HG03575 (cell line): ENCODE measurements around the gene ST3GAL3.

Experiments used
- ATAC-seq: cut with Tn5 transposase; IDR thresholded peaks from one replicate; pipeline ENCODE4 v1.9.1; 2021; ENCODE audit not compliant: unreplicated experiment, insufficient number of reproducible peaks, low FRiP score; ENCODE audit errors: extremely low read depth

ST3GAL3 gene

DNA sequence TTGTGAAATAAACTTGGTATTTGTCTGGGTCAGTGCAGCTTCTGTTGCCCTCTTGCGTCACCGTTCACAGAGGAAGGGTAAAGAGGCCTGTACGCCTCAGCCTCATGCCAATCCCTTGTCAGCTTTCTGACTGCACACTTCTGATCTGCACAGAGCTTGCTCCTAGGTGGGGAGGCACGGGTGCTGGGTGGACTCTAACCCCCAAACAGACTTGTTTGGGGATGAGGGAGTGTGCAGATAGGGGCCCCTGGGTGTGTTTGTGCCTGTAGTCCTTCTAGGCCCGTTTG, 270.9 kb downstream of the ST3GAL3 start:
- ATAC-seq, result no peak

DNA sequence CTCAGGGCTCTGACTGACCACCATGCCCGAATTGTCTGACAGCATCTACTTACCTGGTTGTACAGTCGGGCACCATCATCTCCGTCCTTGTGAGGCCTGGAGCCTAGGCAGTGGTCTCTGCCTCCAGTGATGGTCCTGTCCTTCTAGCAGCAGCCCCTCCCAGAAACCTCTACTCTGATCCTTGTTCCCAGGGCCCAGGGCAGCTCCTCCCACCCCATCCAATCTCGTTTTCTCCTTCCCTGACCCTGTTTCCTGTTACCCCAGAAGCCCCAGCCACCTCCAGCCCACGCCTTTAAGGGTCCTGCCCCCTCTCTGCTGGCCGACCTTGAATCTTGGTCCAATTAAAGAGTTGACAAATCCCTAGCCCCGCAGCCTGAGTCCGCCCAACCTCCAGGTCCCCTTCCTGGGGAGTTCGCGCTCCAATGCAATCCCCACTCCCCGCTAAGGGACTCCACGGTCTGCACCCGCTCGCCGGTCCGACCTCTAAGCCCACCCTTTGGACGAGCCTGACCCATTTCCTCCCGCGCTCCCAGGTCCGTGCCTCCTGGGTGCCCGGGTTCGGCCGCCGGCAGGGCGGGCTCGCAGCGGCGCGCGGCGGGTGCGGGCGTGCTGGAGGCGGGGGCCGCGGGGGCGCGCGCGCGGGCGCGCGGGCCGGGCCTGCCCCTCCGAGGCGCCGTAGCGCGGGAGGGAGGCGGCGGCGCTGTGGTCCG, 271.4 kb downstream of the ST3GAL3 start, which contains the start of gene B4GALT2:
Gene B4GALT2 (plus strand): TSS at position 660 of the 710 bp plus-strand sequence. CDS start 1,951 bp downstream, outside the sequence.
- ATAC-seq, result no peak

DNA sequence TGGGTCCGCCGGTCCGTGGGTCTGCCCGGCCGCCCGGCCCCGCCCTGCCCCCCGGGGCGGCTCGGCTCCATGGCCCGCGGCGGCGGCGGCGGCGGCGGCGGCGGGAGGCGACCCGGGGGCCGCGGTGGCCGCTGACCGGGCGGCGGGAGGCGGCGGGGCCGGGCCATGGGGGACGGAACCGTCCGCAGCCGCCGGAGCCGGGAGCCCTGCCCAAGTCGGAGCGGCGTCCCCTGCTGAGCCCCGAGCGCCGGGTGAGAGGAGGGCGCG, 271.9 kb downstream of the ST3GAL3 start:
- ATAC-seq, result no peak

DNA sequence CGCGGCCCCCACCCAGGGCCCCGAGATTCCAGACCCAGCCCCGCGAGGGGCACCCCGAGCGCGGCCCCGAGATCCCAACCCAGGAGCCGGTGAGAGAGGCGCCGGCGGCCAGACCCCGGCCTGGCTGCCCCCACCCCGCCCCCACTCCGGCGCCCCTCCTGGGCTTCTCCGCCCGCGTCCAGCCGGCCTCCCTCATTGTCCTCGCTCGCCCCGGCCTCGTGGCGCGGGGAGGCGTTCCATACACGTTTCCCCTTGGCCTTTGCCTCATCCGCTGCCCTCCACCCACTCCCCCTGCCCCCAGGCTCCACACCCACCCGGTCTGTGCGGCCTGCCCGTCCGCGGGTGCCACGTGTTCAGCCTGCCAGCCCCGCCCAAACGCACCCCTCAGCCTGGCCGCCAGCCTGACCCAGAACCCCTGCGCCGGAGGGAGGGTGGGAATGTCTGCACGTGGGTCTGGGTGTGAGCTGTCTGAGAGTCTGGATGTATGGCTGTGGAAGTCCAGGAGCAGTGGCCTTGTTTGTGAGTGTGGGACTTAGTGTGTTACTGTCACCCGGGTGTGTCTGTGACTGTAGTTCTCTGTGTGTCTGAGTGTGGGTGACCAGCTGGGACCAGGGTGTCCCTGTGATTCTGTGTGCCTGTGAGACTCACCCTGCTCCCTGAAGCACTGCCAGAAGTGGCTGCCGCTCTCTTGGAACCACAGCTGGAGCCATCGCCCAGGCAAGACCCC, 272.4 kb downstream of the ST3GAL3 start:
- no peak for ATAC-seq

DNA sequence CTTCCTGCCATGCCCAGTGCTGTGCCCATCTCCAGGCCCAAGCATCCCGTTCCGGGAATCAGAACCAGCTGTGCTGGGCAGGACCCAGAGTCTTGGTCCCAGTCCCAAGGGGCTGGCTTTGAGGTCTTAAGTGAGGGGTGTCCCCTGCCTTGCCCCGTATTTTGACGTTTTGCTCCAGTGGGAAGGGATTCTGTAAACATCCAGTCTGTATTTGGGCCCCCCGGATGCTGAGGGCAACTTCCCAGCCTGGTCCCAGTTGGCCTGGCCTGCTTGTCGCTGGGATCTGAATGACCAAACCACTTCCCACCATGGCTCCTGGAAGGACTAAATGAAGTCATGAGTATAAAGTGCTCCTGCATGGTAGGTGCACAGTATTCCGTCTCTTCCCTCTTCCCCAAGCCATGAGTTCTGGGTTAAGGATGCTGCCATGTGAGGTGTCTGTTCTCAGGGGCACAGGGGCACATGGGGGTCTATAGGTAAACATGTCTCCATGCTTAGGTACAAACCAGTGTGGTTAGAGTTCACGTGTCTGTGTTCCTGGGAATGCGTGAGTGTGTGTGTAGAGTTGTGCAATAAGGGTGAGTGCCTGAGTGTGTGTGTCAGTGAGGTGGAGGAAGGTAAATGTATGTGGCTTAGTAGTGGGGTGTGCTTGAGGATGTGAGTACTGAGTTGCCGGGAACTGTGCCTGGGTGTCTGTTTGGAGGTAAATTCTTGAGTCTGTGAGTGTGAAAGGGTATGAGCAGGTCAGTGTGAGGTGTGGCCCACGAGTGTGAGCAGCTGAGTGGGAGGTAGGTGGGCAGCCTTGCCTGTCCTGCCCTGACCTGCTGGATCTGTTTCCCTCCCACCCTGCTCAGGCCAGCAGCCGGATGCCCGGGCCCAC, 273.2 kb downstream of the ST3GAL3 start:
- ATAC-seq, result no peak
